DMS114 treated with DMSO at 0.1 percent for 48 hours (cell line): ENCODE results near the gene KDR.

ENCODE experiments used
- DNase-seq: peaks from one replicate; lab custom pipeline; 2025; ENCODE audit not compliant: unreplicated experiment; lab: John Stamatoyannopoulos, UW

The KDR gene

GRCh38 chr4:55031158-55031557 is 94.2 kb downstream of the KDR start:
- DNase-seq = no peak

- DNase-seq = no peak
Measured at GRCh38 chr4:55030589-55030988, 94.8 kb downstream of the KDR start.

- DNase-seq = no peak
Measured at GRCh38 chr4:55029821-55030503, 95.4 kb downstream of the KDR start.

- DNase-seq = no peak
Measured at GRCh38 chr4:55029321-55029720, 96.1 kb downstream of the KDR start.
